Adipocyte (in vitro differentiated cells): Measurements from ENCODE around the gene DOCK2.

Experiments used
- DNase-seq: peaks from one replicate; pipeline ENCODE4 v3.0.0-alpha.2; 2015; ENCODE audit warnings: low read depth
- H3K27me3 ChIP-seq: replicated peaks from 2 replicates; pipeline ENCODE4 v1.7.0; 2013; ENCODE audit warnings: mild to moderate bottlenecking, low read length, moderate library complexity; ENCODE audit not compliant: control insufficient read depth, insufficient read depth
- H3K36me3 ChIP-seq: 2 replicates; pipeline ENCODE4 v1.7.0; 2013; ENCODE audit warnings: low read length, mild to moderate bottlenecking, moderate library complexity; ENCODE audit not compliant: control insufficient read depth, insufficient read depth, severe bottlenecking
- H3K4me1 ChIP-seq: 2 replicates; pipeline ENCODE4 v1.7.0; 2013; ENCODE audit warnings: mild to moderate bottlenecking, low read length, moderate library complexity; ENCODE audit not compliant: control insufficient read depth, insufficient read depth
- H3K4me3 ChIP-seq: 2 replicates; pipeline ENCODE4 v1.7.0; 2013; ENCODE audit warnings: mild to moderate bottlenecking, low read length, moderate library complexity
- H3K9ac ChIP-seq: 2 replicates; pipeline ENCODE4 v1.7.0; 2013; ENCODE audit warnings: mild to moderate bottlenecking, low read length, moderate library complexity
- H3K9me3 ChIP-seq: 2 replicates; pipeline ENCODE4 v1.7.0; 2013; ENCODE audit warnings: mild to moderate bottlenecking, low read length, moderate library complexity; ENCODE audit not compliant: control insufficient read depth

DOCK2 gene

GRCh38 chr5:169809281-169809680 is 172.2 kb downstream of the DOCK2 start:
- Histone ChIP-seq H3K9me3 (no peaks in the 10 kb centered on the region), H3K9ac (no peak overlapping the region), H3K4me3 (no peak overlapping the region), H3K36me3 (no peaks in the 10 kb centered on the region), H3K27me3 (no peaks in the 10 kb centered on the region), H3K4me1 (peaks cover 26% of the 10 kb centered on the region)
- DNase-seq = no peak

- Histone ChIP-seq H3K4me3 (no peak overlapping the region), H3K36me3 (no peaks in the 10 kb centered on the region), H3K9me3 (no peaks in the 10 kb centered on the region), H3K4me1 (peaks cover 23% of the 10 kb centered on the region), H3K27me3 (no peaks in the 10 kb centered on the region), H3K9ac (no peak overlapping the region)
- DNase-seq = no peak
Measured at GRCh38 chr5:169810524-169810923, 173.4 kb downstream of the DOCK2 start.

DNA sequence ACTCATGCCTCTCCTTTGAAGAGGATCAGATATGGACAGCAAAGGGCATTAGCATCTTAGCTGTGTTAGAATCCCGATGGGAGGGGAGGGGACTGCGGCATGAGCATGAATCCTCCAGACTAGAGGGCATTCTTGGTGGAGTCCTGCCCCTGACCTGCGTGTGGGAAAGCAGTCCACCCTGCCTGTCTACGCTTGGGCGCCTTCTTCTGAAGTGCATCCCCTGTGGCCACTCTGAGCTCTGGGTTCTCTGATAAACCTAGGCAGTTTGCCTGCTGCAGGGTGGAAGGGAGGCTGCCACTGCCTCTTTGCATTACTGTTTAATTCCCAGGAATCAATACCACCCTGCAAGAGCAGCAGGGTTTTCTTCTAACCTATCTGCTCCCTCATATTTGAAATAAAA is 173.9 kb downstream of the DOCK2 start:
- Histone ChIP-seq H3K4me1 (peaks cover 20% of the 10 kb centered on the region), H3K36me3 (no peaks in the 10 kb centered on the region), H3K27me3 (no peaks in the 10 kb centered on the region), H3K4me3 (no peak overlapping the region), H3K9ac (no peak overlapping the region), H3K9me3 (no peaks in the 10 kb centered on the region)
- DNase-seq = no peak

GRCh38 chr5:169811680-169812079 is 174.6 kb downstream of the DOCK2 start:
- Histone ChIP-seq H3K4me1 (peaks cover 20% of the 10 kb centered on the region), H3K9me3 (no peaks in the 10 kb centered on the region), H3K36me3 (no peaks in the 10 kb centered on the region), H3K27me3 (no peaks in the 10 kb centered on the region), H3K9ac (no peak overlapping the region), H3K4me3 (no peak overlapping the region)
- DNase-seq = no peak

DNA sequence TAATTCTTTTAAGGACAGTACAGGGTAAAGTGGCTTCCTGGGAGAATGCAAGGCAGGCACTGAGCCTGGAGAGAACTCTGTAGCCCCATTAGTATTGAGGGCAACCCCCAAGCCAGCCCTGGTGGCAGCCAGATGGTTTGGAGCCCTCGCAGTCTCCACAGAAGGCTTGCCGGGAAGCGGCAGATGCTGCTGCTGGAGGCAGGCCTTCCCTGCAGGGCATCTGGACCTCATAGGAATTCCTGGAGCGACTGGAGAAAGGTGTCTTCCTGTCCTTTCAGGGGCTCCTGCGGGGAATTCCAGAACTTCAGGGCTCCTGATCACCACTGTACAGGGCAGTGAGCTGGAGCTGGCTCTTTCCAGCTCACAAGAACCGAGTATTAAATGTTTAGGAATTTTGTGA is 175.7 kb downstream of the DOCK2 start:
- no peak overlapping the region for H3K4me3 ChIP-seq
- H3K4me1 ChIP-seq = peaks cover 20% of the 10 kb centered on the region
- no peaks in the 10 kb centered on the region for H3K36me3 ChIP-seq
- H3K9me3 ChIP-seq = no peaks in the 10 kb centered on the region
- no peaks in the 10 kb centered on the region for H3K27me3 ChIP-seq
- H3K9ac ChIP-seq = no peak overlapping the region
- no peak for DNase-seq

DNA sequence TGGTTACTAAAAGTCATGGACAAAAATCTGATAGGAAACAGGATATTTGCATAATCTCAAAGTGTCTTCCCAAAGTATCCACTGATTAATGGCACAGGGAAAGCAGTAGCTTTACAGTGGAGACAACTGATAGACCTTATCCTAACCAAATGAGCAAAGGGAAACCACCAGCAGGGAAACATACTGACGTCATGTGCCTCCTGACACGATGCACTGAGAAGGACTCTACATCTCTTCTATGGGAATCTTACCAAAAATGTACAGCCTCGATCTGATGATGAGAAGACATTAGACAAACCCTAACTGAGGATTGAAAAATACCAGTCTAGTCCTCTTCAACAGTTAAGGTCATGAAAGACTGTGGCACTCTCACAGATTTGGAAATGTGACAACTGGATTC is 177.0 kb downstream of the DOCK2 start:
- Histone ChIP-seq H3K27me3 (no peaks in the 10 kb centered on the region), H3K9me3 (no peaks in the 10 kb centered on the region), H3K36me3 (no peaks in the 10 kb centered on the region), H3K4me1 (peaks cover 20% of the 10 kb centered on the region), H3K9ac (no peak overlapping the region), H3K4me3 (no peak overlapping the region)
- DNase-seq = no peak

GRCh38 chr5:169814522-169814921 is 177.4 kb downstream of the DOCK2 start:
- H3K9ac ChIP-seq = no peak overlapping the region
- peak; percentile 54 for DNase-seq
- H3K27me3 ChIP-seq = no peaks in the 10 kb centered on the region
- peaks cover 20% of the 10 kb centered on the region for H3K4me1 ChIP-seq
- H3K4me3 ChIP-seq = no peak overlapping the region
- no peaks in the 10 kb centered on the region for H3K36me3 ChIP-seq
- H3K9me3 ChIP-seq = no peaks in the 10 kb centered on the region

- Histone ChIP-seq H3K9me3 (no peaks in the 10 kb centered on the region), H3K4me1 (peaks cover 16% of the 10 kb centered on the region), H3K9ac (no peak overlapping the region), H3K27me3 (no peaks in the 10 kb centered on the region), H3K36me3 (no peaks in the 10 kb centered on the region), H3K4me3 (no peak overlapping the region)
- no peak for DNase-seq
Measured at GRCh38 chr5:169817031-169817430, 180.0 kb downstream of the DOCK2 start.

- no peaks in the 10 kb centered on the region for H3K4me1 ChIP-seq
- H3K9me3 ChIP-seq = no peaks in the 10 kb centered on the region
- H3K27me3 ChIP-seq = no peaks in the 10 kb centered on the region
- no peak overlapping the region for H3K4me3 ChIP-seq
- H3K36me3 ChIP-seq = no peaks in the 10 kb centered on the region
- no peak for DNase-seq
- no peak overlapping the region for H3K9ac ChIP-seq
Measured at GRCh38 chr5:169826618-169827017, 189.5 kb downstream of the DOCK2 start.

- Histone ChIP-seq H3K4me3 (no peak overlapping the region), H3K4me1 (no peaks in the 10 kb centered on the region), H3K27me3 (no peaks in the 10 kb centered on the region), H3K9me3 (no peaks in the 10 kb centered on the region), H3K36me3 (no peaks in the 10 kb centered on the region), H3K9ac (no peak overlapping the region)
- DNase-seq = no peak
Measured at GRCh38 chr5:169827769-169828168, 190.7 kb downstream of the DOCK2 start.

GRCh38 chr5:169828385-169828784 is 191.3 kb downstream of the DOCK2 start:
- Histone ChIP-seq H3K27me3 (no peaks in the 10 kb centered on the region), H3K4me1 (no peaks in the 10 kb centered on the region), H3K4me3 (no peak overlapping the region), H3K9ac (no peak overlapping the region), H3K9me3 (no peaks in the 10 kb centered on the region), H3K36me3 (no peaks in the 10 kb centered on the region)
- no peak for DNase-seq

DNA sequence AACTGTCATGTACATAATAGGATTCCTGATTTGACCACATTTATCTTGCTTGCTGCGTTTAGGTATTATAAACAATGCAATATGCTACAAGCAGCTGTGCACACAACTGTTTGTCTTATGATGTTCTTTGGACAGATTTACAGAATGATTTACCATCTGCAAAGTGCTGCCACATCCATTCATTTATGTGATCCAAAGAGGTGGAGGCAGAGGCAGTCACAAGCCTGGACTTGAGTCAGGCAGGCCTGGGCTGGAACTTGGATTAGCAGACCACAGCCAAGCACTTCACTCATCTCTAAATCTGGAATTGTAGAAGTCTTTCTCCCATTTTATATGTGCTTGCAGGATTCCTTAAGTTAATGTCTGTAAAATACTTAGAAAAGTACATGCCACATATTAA is 194.3 kb downstream of the DOCK2 start:
- peaks cover 8% of the 10 kb centered on the region for H3K4me1 ChIP-seq

More for the DNA sequence above, 194.3 kb downstream of the DOCK2 start:
- Histone ChIP-seq H3K27me3 (no peaks in the 10 kb centered on the region), H3K4me3 (no peak overlapping the region), H3K9ac (no peak overlapping the region), H3K36me3 (no peaks in the 10 kb centered on the region), H3K9me3 (no peaks in the 10 kb centered on the region)
- no peak for DNase-seq
